Adrenal gland (tissue), 12 donors: ENCODE data around the gene GIGYF2. TPM values are rescaled to one million over a fixed set of nuclear protein-coding genes. Genes with fewer than 3 reads are reported as not detected.

Experiments
- DNase-seq, 7 donors: peaks; one replicate each; pipeline ENCODE4 v3.0.0-alpha.2; 2019 to 2020
- H3K27ac ChIP-seq, 5 donors: fragments of 200-600 bp; sonication (generic) in 4 of 5; 1 replicate in 3 of 5; 2 replicates in 2 of 5; pipeline versions ENCODE4 v1.5.1 to v1.8.0; 2016 to 2020; ENCODE audit warnings: mild to moderate bottlenecking in 1 of 5
- H3K27me3 ChIP-seq: fragments of 200-600 bp; 2 replicates; pipeline ENCODE4 v1.8.0; 2021
- H3K36me3 ChIP-seq, 2 donors: fragments of 200-600 bp; replicated peaks in 1 of 2; 1 replicate in 1 of 2; 2 replicates in 1 of 2; pipeline versions ENCODE4 v1.5.1 to v1.8.0; 2018 to 2022
- H3K4me1 ChIP-seq, 2 donors: fragments of 200-600 bp; replicated peaks in 1 of 2; 1 replicate in 1 of 2; 2 replicates in 1 of 2; pipeline versions ENCODE4 v1.5.1 to v1.8.0; 2018 to 2021
- H3K4me3 ChIP-seq, 4 donors: fragments of 200-600 bp; sonication (generic) in 3 of 4; one replicate each; pipeline ENCODE4 v1.5.1; 2016 to 2018
- H3K9me3 ChIP-seq, 3 donors: fragments of 200-600 bp; sonication (generic) in 1 of 3; replicated peaks in 1 of 3; 1 replicate in 2 of 3; 2 replicates in 1 of 3; pipeline versions ENCODE4 v1.5.1 to v1.8.0; 2016 to 2021
- POLR2A ChIP-seq, 2 donors: fragments of 450-650 bp; IDR thresholded peaks; one replicate each; pipeline ENCODE4 v1.6.1; 2017; ENCODE audit warnings: antibody characterized with exemption in 2 of 2, mild to moderate bottlenecking in 2 of 2, moderate library complexity in 1 of 2
- WGBS, 4 donors: extraction: QIAGEN DNeasy Blood & Tissue Kit in 2 of 4; methylation state at CpG; one replicate each; pipeline versions ENCODE4 v1.1.5 to v1.1.7; 2013 to 2017; 5-methylcytosine and 5-hydroxymethylcytosine counted together
- intact Hi-C, 2 donors: fragments of 100-400 bp; cut with DNase I; formaldehyde crosslinking; loops; one replicate each; pipeline versions ENCODE4 v1.14.1 to v1.15.0; 2022 to 2023
- polyA plus RNA-seq, 3 donors: library from polyadenylated mRNA; stranded (reverse); fragments of 200-250 nt in 2 of 3; fragments of 350-450 nt in 1 of 3; fragmentation: Illumina TruSeq in 1 of 3; extraction: RNeasy Lipid Tissue Mini Kit (QIAGEN cat#74804) in 1 of 3; gene quantifications; one replicate each; pipeline ENCODE4 v1.2.3, GENCODE V29; 2013 to 2014
- total RNA-seq, 9 donors: library from RNA; depleted of rRNA in 4 of 9; stranded (reverse); fragments of >200 nt in 4 of 9; fragments of 120-200 nt in 1 of 9; fragmentation: NEBNext Ultra II Directional in 1 of 9; extraction: Animal tissue kit (Norgen Biotek cat#: 25700) in 1 of 9; gene quantifications; one replicate each; pipeline versions ENCODE4 v1.1.0 to v1.2.4, GENCODE V29; 2013 to 2023
- TF ChIP-seq, protein P1 (sequence below), 6 experiments: fragments of 450-650 bp in 4 of 6; fragments of 200-600 bp in 2 of 6; sonication (generic) in 1 of 6; IDR thresholded peaks; 1 replicate in 5 of 6; 2 replicates in 1 of 6; pipeline versions ENCODE4 v1.5.1 to v1.8.0; 2016 to 2021; ENCODE audit warnings: antibody characterized with exemption in 6 of 6, mild to moderate bottlenecking in 2 of 6, moderate library complexity in 1 of 6
- donor health status: healthy with polysubstance abuse.
- donor health status: Bipolar disorder and iron deficiency.
- donor health status: DM: yes; HTN: yes; CAD: no.
- donor health status: DM: no; HTN: no; CAD: no.
- donor health status: DM: no; HTN: no; CAD: no.
- donor health status: DM: yes; HTN: yes; CAD: no.

GIGYF2 gene
- total and polyA plus RNA-seq, 12 donors, result 13.5 to 93.7 (median 65.4) TPM

DNA sequence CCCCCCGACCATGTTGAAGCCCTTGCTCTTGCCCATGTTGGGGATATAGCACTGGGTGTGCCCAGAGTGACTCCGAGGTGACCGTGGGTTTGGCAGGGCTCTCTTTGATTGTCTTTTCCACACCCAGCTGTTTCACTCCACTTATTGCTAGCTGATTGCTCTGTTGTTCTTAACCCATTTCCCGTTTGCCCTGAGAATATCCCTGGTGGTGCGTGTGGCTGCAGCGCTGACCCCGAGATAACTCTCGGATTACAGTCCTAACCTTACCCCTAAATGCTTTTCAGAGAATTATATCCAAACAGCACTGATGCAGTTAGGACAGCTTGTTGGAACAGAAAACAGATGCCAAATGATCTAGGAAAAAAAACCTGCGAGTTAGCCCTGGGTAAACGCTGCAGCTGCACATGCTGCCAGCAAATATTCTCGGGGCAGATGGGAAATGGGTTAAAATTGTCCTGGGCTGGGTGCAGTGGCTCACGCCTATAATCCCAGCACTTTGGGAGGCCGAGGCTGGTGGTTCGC lies 138.6 kb downstream of the GIGYF2 start:
- Histone ChIP-seq H3K4me1 (peaks cover 7 to 27% of the 10 kb centered on the region in 2 donors), H3K27me3 (no peaks in the 10 kb centered on the region), H3K9me3 (no peaks in the 10 kb centered on the region), H3K4me3 (no peak overlapping the region), H3K36me3 (peaks cover 0 to 67% of the 10 kb centered on the region in 2 donors), H3K27ac (no peak overlapping the region)
- 78 to 90% (median 83%) methylated on average over 14 of the region's 14 CpGs for WGBS, 4 donors
- no peak for DNase-seq
- TF ChIP-seq POLR2A (IDR thresholded peaks at IDR 0.05), result no peak
- TF ChIP-seq, protein P1, sequence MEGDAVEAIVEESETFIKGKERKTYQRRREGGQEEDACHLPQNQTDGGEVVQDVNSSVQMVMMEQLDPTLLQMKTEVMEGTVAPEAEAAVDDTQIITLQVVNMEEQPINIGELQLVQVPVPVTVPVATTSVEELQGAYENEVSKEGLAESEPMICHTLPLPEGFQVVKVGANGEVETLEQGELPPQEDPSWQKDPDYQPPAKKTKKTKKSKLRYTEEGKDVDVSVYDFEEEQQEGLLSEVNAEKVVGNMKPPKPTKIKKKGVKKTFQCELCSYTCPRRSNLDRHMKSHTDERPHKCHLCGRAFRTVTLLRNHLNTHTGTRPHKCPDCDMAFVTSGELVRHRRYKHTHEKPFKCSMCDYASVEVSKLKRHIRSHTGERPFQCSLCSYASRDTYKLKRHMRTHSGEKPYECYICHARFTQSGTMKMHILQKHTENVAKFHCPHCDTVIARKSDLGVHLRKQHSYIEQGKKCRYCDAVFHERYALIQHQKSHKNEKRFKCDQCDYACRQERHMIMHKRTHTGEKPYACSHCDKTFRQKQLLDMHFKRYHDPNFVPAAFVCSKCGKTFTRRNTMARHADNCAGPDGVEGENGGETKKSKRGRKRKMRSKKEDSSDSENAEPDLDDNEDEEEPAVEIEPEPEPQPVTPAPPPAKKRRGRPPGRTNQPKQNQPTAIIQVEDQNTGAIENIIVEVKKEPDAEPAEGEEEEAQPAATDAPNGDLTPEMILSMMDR (IDR thresholded peaks at IDR 0.05), result no peak
- intact Hi-C loops, result no loop called here

DNA sequence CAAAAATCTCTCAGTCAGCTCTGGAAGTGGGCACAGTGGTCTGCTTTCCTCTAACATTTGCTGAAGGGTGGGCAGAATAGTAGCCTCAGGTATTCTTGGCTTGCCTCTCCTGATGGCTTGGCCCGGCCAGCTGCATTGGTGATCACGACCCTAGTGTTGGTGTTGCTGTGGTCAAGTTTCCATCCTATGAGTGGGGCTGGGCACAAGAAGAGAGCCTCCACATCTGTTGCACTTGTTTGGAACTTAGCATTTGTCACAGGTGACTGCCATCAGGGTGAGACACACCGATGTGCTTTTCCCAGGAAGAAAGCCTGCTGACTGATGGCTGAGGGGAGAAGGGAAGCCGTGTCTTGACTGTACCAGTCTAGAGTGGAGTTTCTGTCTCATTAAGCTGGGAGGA lies 139.8 kb downstream of the GIGYF2 start:
- no peak overlapping the region for H3K4me3 ChIP-seq
- WGBS, 4 donors, result 90 to 97% (median 96%) methylated on average over 3 to 4 of the region's 4 CpGs
- H3K9me3 ChIP-seq, result no peaks in the 10 kb centered on the region
- no peaks in the 10 kb centered on the region for H3K27me3 ChIP-seq
- no peak overlapping the region for H3K27ac ChIP-seq
- intact Hi-C loops, result no loop called here
- no peak for DNase-seq
- no peak for TF ChIP-seq POLR2A (IDR thresholded peaks at IDR 0.05)
- TF ChIP-seq, protein P1 (IDR thresholded peaks at IDR 0.05), result no peak
- peaks cover 7 to 27% of the 10 kb centered on the region in 2 donors for H3K4me1 ChIP-seq
- H3K36me3 ChIP-seq, result peaks cover 0 to 65% of the 10 kb centered on the region in 2 donors

DNA sequence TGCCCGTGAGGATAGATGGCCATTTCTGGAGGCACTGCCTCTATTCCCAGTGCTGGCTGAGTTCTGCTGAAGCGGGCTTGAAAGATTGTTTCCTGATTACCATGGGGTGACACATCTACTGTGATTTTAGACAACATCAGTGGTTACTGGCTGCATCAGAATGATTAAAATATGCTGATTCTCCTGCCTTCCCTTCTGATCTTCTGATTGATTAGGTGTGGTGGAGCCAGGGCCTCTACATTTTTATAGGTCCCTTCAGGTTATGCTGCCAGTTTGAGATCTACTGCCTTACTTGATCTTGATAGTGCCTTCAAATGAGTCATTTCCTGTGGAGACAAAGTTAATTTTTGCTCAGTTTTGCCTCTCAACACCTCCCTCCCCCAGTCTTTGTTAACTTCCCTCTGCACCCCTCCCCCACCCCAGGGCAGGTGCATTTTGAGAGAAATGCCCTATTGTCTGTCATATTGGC lies 141.3 kb downstream of the GIGYF2 start:
- H3K36me3 ChIP-seq, result peaks cover 0 to 53% of the 10 kb centered on the region in 2 donors
- intact Hi-C loops, result no loop called here
- H3K4me1 ChIP-seq, result peaks cover 7 to 27% of the 10 kb centered on the region in 2 donors
- TF ChIP-seq, protein P1 (IDR thresholded peaks at IDR 0.05), result no peak
- no peak for TF ChIP-seq POLR2A (IDR thresholded peaks at IDR 0.05)
- H3K27me3 ChIP-seq, result no peaks in the 10 kb centered on the region
- peak in 1 of 7 donors; percentile 10 for DNase-seq
- H3K27ac ChIP-seq, result peak overlapping the region in 1 of 5 donors; percentile 53
- 57 to 70% (median 60%) methylated on average over 2 of the region's 2 CpGs for WGBS, 4 donors
- no peaks in the 10 kb centered on the region for H3K9me3 ChIP-seq
- no peak overlapping the region for H3K4me3 ChIP-seq

DNA sequence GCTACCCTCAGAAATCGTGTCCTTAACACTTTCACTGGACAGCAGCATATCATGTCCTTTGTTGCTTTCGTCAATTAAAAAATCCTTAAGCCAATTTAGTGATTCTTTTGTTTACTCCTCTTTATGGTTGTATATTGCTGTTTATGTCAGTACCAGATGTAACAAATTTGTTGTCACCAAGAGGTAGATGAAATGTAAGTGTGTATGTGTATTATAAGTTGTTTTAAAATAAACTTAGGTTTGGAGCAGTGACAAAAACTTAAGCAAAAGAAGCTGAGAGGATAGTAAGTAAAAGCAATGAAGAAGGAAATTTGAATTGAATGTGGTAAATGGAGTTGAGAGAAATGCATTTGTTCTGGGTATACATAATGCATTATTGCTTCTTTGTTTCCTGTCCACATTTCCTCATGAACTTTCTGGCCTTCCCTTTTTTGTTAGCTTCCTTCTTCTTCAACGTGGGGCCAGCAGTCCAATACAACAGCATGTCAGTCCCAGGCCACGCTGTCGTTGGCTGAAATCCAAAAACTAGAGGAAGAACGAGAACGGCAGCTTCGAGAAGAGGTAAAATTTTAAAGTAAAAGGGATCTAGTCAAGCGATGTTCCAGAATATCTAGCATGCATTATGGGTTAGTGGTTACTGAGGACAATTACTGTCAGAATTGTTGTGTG lies 142.4 kb downstream of the GIGYF2 start:
- H3K36me3 ChIP-seq, result peaks cover 0 to 53% of the 10 kb centered on the region in 2 donors
- 47 to 55% (median 49%) methylated on average over 9 of the region's 9 CpGs for WGBS, 4 donors
- no peaks in the 10 kb centered on the region for H3K27me3 ChIP-seq
- TF ChIP-seq, protein P1 (IDR thresholded peaks at IDR 0.05), result no peak
- no peak for TF ChIP-seq POLR2A (IDR thresholded peaks at IDR 0.05)
- peaks cover 7 to 27% of the 10 kb centered on the region in 2 donors for H3K4me1 ChIP-seq
- H3K27ac ChIP-seq, result no peak overlapping the region
- peak; percentile 39 to 73 (median 57) for DNase-seq
- intact Hi-C loops, result no loop called here
- H3K9me3 ChIP-seq, result no peaks in the 10 kb centered on the region
- no peak overlapping the region for H3K4me3 ChIP-seq
